ENCODE measurements around the gene HTRA3. TPM values are rescaled to one million over a fixed set of nuclear protein-coding genes. Genes with fewer than 3 reads are reported as not detected.

The HTRA3 gene
- total RNA-seq, 5 donors from 2014 or later (not counting 1 experiment from before 2014, with no cell fraction given) = 0.13 to 0.26 TPM; not detected in 3

DNA sequence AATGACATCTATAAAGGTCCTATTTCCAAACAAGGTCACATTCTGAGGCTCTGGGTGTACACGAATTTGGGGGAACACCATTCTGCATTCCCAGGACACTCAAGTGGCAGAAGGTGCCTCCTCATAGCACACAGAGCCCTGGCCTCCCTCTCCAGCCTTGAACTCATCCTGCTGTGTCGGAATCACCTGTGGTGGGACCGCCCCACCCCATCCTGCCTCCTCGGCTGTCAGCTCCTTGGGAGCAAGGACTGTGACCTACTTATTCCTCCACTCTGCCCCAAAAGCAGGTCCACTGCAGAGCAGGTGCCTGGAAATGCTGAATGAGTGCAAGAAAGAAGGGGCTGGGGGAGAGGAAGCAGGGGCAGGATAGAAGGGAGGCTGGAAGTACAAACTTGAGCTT, 33.5 kb downstream of the HTRA3 start:
- DNase-seq (no peak), ATAC-seq (replicated peaks in 1 of 4) (no peak)
- CTCF ChIA-PET = no interaction called here
- H3K9me3 Mint-ChIP-seq = peaks cover 5 to 8% (median 6%) of the 10 kb centered on the region in 3 donors
- Histone ChIP-seq H3K27me3 (replicated peaks in 1 of 2; ENCODE audit: control insufficient read depth in 2 of 2, extremely low read depth in 1 of 2, insufficient read depth in 2 of 2, low read length in 1 of 2) (peaks cover 0 to 40% of the 10 kb centered on the region in 2 experiments), H3K4me1 (ENCODE audit: control insufficient read depth in 1 of 2, extremely low read depth in 1 of 2, insufficient read depth in 2 of 2, low read length in 2 of 2) (no peaks in the 10 kb centered on the region), H3K27ac (ENCODE audit: low read length) (no peak overlapping the region), H3K4me3 (ENCODE audit: control insufficient read depth in 1 of 2, extremely low read depth in 1 of 2, low read length in 1 of 2) (no peak overlapping the region), H3K9me3 (no peaks in the 10 kb centered on the region), H3K36me3 (ENCODE audit: control insufficient read depth in 2 of 2, extremely low read depth in 1 of 2, insufficient read depth in 1 of 2, low read length in 1 of 2) (no peaks in the 10 kb centered on the region)
- H3K4me1 Mint-ChIP-seq = no peaks in the 10 kb centered on the region
- WGBS (ENCODE audit: insufficient coverage) = 25% methylated on average over 1 of the region's 4 CpGs
- no peak overlapping the region for H3K4me3 Mint-ChIP-seq
- H3K36me3 Mint-ChIP-seq = no peaks in the 10 kb centered on the region
- POLR2A ChIA-PET = no interaction called here
- H3K27ac Mint-ChIP-seq = no peak overlapping the region
- H3K27me3 Mint-ChIP-seq = peaks cover 3 to 20% of the 10 kb centered on the region in 2 donors

DNA sequence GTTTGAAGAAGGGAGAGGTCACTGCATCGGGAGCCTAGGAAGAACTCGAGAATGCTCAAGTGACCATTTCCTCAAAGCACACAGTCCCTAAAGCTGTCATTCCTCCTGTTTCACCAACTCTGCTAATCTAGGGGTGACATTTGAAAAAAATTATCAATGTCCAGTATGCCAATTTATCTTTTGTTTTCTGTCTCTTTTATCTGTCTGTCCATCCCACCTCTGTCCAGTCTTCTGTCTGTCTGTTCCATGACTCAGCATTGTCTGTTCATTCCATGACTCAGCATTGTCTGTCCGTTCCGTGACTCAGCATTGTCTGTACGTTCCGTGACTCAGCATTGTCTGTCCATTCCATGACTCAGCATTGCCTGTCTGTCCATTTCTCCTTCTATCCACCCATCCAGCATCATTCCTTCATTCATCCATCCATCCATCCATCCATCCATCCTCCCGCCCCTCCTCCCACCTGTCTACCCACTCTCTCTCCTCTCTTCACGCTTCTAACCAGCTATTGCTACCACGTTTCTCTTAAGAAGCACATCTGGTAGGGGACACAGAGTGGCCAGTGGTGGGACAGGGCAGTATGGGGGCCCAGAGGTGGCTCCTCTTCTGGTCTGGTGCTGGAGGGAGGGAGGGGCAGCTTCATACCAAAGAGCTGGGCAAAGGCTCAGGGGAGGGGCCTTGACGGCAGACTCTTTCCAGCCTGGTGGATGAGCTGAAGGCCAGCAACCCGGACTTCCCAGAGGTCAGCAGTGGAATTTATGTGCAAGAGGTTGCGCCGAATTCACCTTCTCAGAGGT, 34.1 kb downstream of the HTRA3 start:
- 67% methylated on average over 8 of the region's 13 CpGs for WGBS (ENCODE audit: insufficient coverage)
- no peaks in the 10 kb centered on the region for H3K36me3 ChIP-seq (ENCODE audit: control insufficient read depth in 2 of 2, extremely low read depth in 1 of 2, insufficient read depth in 1 of 2, low read length in 1 of 2)
- Mint-ChIP-seq H3K27ac (no peak overlapping the region), H3K36me3 (no peaks in the 10 kb centered on the region), H3K27me3 (peaks cover 3 to 22% of the 10 kb centered on the region in 2 donors), H3K9me3 (peaks cover 5 to 8% (median 6%) of the 10 kb centered on the region in 3 donors), H3K4me3 (no peak overlapping the region), H3K4me1 (no peaks in the 10 kb centered on the region)
- peak in 1 of 35 experiments; percentile 2 for DNase-seq
- no peaks in the 10 kb centered on the region for H3K9me3 ChIP-seq
- no peak overlapping the region for H3K27ac ChIP-seq (ENCODE audit: low read length)
- ChIA-PET CTCF (interaction anchor here in 1 of 2 donors (0.6 kb wide), 2 partner anchors 57 to 1828 kb away, joined by 3 to 7 read pairs; no protein-coding TSS in a partner anchor), POLR2A (no interaction called here)
- H3K4me3 ChIP-seq (ENCODE audit: control insufficient read depth in 1 of 2, extremely low read depth in 1 of 2, low read length in 1 of 2) = no peak overlapping the region
- ATAC-seq (replicated peaks in 1 of 4) = no peak
- H3K27me3 ChIP-seq (replicated peaks in 1 of 2; ENCODE audit: control insufficient read depth in 2 of 2, extremely low read depth in 1 of 2, insufficient read depth in 2 of 2, low read length in 1 of 2) = peaks cover 0 to 45% of the 10 kb centered on the region in 2 experiments
- H3K4me1 ChIP-seq (ENCODE audit: control insufficient read depth in 1 of 2, extremely low read depth in 1 of 2, insufficient read depth in 2 of 2, low read length in 2 of 2) = no peaks in the 10 kb centered on the region

DNA sequence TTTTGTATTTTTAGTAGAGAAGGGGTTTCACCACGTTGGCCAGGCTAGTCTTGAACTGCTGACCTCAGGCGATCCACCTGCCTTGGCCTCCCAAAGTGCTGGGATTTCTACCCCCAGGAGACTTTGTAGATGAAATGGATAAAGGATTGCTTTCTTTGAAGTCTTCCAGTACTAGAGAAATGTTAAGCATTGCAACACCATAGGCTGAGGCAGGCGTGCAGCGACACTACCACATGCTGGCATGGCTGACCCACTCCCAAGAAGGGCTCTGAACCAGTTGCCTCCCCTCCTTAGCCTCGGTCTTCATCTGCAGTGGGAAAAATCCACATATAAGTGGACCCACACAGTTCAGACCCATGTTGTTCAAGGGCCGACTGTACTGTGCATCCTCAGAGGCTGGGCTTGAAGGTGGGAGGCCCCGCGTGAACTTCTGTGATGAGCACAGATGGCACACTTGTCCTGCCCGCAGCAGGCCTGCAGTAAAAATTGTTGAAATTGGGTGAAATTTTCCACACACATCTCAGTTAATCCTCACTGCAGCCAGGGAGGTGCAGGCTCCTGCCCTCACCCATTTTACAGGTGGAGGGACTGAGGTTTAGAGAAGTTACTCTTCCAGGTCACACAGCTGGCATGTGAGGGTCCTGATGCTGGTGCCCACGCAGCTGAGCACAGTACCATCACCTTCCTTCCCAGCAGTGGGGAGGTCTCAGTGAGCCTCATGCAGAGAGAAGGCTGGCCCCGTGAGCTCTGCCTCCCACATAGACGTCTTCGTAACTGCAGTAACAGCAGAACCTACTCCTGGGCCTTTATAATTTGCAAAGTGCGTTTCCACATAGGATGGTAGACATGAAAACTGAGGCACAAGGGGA, 35.5 kb downstream of the HTRA3 start:
- POLR2A ChIA-PET = no interaction called here
- DNase-seq (peak in 1 of 35 experiments; percentile 2), ATAC-seq (replicated peaks in 1 of 4) (no peak)
- H3K4me3 Mint-ChIP-seq = no peak overlapping the region
- Histone ChIP-seq H3K9me3 (no peaks in the 10 kb centered on the region), H3K4me3 (ENCODE audit: control insufficient read depth in 1 of 2, extremely low read depth in 1 of 2, low read length in 1 of 2) (no peak overlapping the region), H3K27me3 (replicated peaks in 1 of 2; ENCODE audit: control insufficient read depth in 2 of 2, extremely low read depth in 1 of 2, insufficient read depth in 2 of 2, low read length in 1 of 2) (peaks cover 0 to 56% of the 10 kb centered on the region in 2 experiments), H3K4me1 (ENCODE audit: control insufficient read depth in 1 of 2, extremely low read depth in 1 of 2, insufficient read depth in 2 of 2, low read length in 2 of 2) (no peaks in the 10 kb centered on the region), H3K27ac (ENCODE audit: low read length) (no peak overlapping the region), H3K36me3 (ENCODE audit: control insufficient read depth in 2 of 2, extremely low read depth in 1 of 2, insufficient read depth in 1 of 2, low read length in 1 of 2) (no peaks in the 10 kb centered on the region)
- no peaks in the 10 kb centered on the region for H3K36me3 Mint-ChIP-seq
- H3K4me1 Mint-ChIP-seq = no peaks in the 10 kb centered on the region
- WGBS (ENCODE audit: insufficient coverage) = 89% methylated on average over 8 of the region's 14 CpGs
- H3K9me3 Mint-ChIP-seq = peaks cover 5 to 8% (median 6%) of the 10 kb centered on the region in 3 donors
- H3K27me3 Mint-ChIP-seq = peaks cover 7 to 28% of the 10 kb centered on the region in 2 donors
- CTCF ChIA-PET = no interaction called here
- H3K27ac Mint-ChIP-seq = no peak overlapping the region

DNA sequence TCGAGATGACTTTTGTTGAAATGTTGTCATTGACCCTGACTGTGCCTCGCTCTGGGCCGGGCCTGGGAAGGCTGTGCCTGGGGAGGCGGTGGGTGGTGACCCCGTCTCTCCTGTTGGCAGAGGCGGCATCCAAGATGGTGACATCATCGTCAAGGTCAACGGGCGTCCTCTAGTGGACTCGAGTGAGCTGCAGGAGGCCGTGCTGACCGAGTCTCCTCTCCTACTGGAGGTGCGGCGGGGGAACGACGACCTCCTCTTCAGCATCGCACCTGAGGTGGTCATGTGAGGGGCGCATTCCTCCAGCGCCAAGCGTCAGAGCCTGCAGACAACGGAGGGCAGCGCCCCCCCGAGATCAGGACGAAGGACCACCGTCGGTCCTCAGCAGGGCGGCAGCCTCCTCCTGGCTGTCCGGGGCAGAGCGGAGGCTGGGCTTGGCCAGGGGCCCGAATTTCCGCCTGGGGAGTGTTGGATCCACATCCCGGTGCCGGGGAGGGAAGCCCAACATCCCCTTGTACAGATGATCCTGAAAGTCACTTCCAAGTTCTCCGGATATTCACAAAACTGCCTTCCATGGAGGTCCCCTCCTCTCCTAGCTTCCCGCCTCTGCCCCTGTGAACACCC, 36.4 kb downstream of the HTRA3 start:
- no peaks in the 10 kb centered on the region for H3K36me3 ChIP-seq (ENCODE audit: control insufficient read depth in 2 of 2, extremely low read depth in 1 of 2, insufficient read depth in 1 of 2, low read length in 1 of 2)
- no peak overlapping the region for H3K4me3 ChIP-seq (ENCODE audit: control insufficient read depth in 1 of 2, extremely low read depth in 1 of 2, low read length in 1 of 2)
- H3K27me3 ChIP-seq (replicated peaks in 1 of 2; ENCODE audit: control insufficient read depth in 2 of 2, extremely low read depth in 1 of 2, insufficient read depth in 2 of 2, low read length in 1 of 2) = peaks cover 0 to 64% of the 10 kb centered on the region in 2 experiments
- peak in 1 of 35 experiments; percentile 1 for DNase-seq
- ChIA-PET CTCF (no interaction called here), POLR2A (no interaction called here)
- H3K4me3 Mint-ChIP-seq = no peak overlapping the region
- no peaks in the 10 kb centered on the region for H3K4me1 ChIP-seq (ENCODE audit: control insufficient read depth in 1 of 2, extremely low read depth in 1 of 2, insufficient read depth in 2 of 2, low read length in 2 of 2)
- WGBS (ENCODE audit: insufficient coverage) = 94% methylated on average over 35 of the region's 35 CpGs
- no peak overlapping the region for H3K27ac Mint-ChIP-seq
- H3K27ac ChIP-seq (ENCODE audit: low read length) = no peak overlapping the region
- H3K36me3 Mint-ChIP-seq = no peaks in the 10 kb centered on the region
- H3K9me3 Mint-ChIP-seq = peaks cover 2 to 3% (median 3%) of the 10 kb centered on the region in 3 donors
- H3K9me3 ChIP-seq = no peaks in the 10 kb centered on the region
- no peaks in the 10 kb centered on the region for H3K4me1 Mint-ChIP-seq
- peaks cover 8 to 29% of the 10 kb centered on the region in 2 donors for H3K27me3 Mint-ChIP-seq
- no peak for ATAC-seq (replicated peaks in 1 of 4)

DNA sequence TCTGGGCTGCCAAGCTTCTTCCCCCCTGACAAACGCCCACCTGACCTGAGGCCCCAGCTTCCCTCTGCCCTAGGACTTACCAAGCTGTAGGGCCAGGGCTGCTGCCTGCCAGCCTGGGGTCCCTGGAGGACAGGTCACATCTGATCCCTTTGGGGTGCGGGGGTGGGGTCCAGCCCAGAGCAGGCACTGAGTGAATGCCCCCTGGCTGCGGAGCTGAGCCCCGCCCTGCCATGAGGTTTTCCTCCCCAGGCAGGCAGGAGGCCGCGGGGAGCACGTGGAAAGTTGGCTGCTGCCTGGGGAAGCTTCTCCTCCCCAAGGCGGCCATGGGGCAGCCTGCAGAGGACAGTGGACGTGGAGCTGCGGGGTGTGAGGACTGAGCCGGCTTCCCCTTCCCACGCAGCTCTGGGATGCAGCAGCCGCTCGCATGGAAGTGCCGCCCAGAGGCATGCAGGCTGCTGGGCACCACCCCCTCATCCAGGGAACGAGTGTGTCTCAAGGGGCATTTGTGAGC, 37.0 kb downstream of the HTRA3 start:
- Histone ChIP-seq H3K27ac (ENCODE audit: low read length) (no peak overlapping the region), H3K36me3 (ENCODE audit: control insufficient read depth in 2 of 2, extremely low read depth in 1 of 2, insufficient read depth in 1 of 2, low read length in 1 of 2) (no peaks in the 10 kb centered on the region), H3K4me3 (ENCODE audit: control insufficient read depth in 1 of 2, extremely low read depth in 1 of 2, low read length in 1 of 2) (no peak overlapping the region), H3K4me1 (ENCODE audit: control insufficient read depth in 1 of 2, extremely low read depth in 1 of 2, insufficient read depth in 2 of 2, low read length in 2 of 2) (no peaks in the 10 kb centered on the region), H3K9me3 (no peaks in the 10 kb centered on the region), H3K27me3 (replicated peaks in 1 of 2; ENCODE audit: control insufficient read depth in 2 of 2, extremely low read depth in 1 of 2, insufficient read depth in 2 of 2, low read length in 1 of 2) (peaks cover 0 to 69% of the 10 kb centered on the region in 2 experiments)
- Mint-ChIP-seq H3K4me1 (no peaks in the 10 kb centered on the region), H3K27me3 (peaks cover 8 to 29% of the 10 kb centered on the region in 2 donors), H3K36me3 (no peaks in the 10 kb centered on the region), H3K4me3 (no peak overlapping the region), H3K27ac (no peak overlapping the region), H3K9me3 (no peaks in the 10 kb centered on the region)
- POLR2A ChIA-PET = no interaction called here
- no peak for ATAC-seq (replicated peaks in 1 of 4)
- WGBS (ENCODE audit: insufficient coverage) = 78% methylated on average over 11 of the region's 16 CpGs
- CTCF ChIA-PET = no interaction called here
- DNase-seq = peak in 1 of 35 experiments; percentile 2

DNA sequence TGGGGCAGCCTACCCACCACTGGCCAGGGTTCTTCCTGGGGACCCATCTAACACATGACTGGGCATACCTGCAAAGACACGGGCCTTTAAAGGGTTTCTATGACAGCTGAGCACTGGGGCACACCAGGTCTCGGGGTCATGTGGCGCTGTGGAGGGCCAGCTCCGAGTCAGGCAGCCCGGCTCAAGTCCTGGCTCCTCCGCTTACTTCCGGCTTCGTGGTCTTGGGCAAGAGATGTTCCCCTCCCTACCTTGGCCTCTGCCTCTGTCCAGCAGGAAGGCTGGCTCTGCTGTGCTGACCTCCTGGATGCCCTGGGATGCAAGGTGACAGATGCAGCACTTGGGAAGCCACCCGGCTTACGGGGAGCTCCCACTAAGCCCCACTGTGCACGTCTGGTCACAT, 37.6 kb downstream of the HTRA3 start:
- no peaks in the 10 kb centered on the region for H3K36me3 Mint-ChIP-seq
- peaks cover under 1 to 2% (median under 1%) of the 10 kb centered on the region in 3 donors for H3K9me3 Mint-ChIP-seq
- WGBS (ENCODE audit: insufficient coverage) = 87% methylated on average over 6 of the region's 11 CpGs
- Histone ChIP-seq H3K36me3 (ENCODE audit: control insufficient read depth in 2 of 2, extremely low read depth in 1 of 2, insufficient read depth in 1 of 2, low read length in 1 of 2) (no peaks in the 10 kb centered on the region), H3K27ac (ENCODE audit: low read length) (no peak overlapping the region), H3K27me3 (replicated peaks in 1 of 2; ENCODE audit: control insufficient read depth in 2 of 2, extremely low read depth in 1 of 2, insufficient read depth in 2 of 2, low read length in 1 of 2) (peaks cover 0 to 65% of the 10 kb centered on the region in 2 experiments), H3K9me3 (no peaks in the 10 kb centered on the region), H3K4me1 (ENCODE audit: control insufficient read depth in 1 of 2, extremely low read depth in 1 of 2, insufficient read depth in 2 of 2, low read length in 2 of 2) (no peaks in the 10 kb centered on the region), H3K4me3 (ENCODE audit: control insufficient read depth in 1 of 2, extremely low read depth in 1 of 2, low read length in 1 of 2) (no peak overlapping the region)
- ChIA-PET POLR2A (no interaction called here), CTCF (no interaction called here)
- H3K27ac Mint-ChIP-seq = no peak overlapping the region
- no peaks in the 10 kb centered on the region for H3K4me1 Mint-ChIP-seq
- DNase-seq (peak in 1 of 35 experiments; percentile 1), ATAC-seq (replicated peaks in 1 of 4) (no peak)
- H3K4me3 Mint-ChIP-seq = no peak overlapping the region
- peaks cover 5 to 26% of the 10 kb centered on the region in 2 donors for H3K27me3 Mint-ChIP-seq

Data from T-cell (primary cell).